GM12892 (cell line): ENCODE data around the gene ARHGEF4.

Experiments used
- DNase-seq: peaks from one replicate; pipeline ENCODE4 v3.0.0; 2011; ENCODE audit not compliant: insufficient read length
- FAIRE-seq: peaks from 2 replicates; lab custom pipeline; 2011; peaks lifted over from hg19 to GRCh38; lab: Jason Lieb, UNC
- POLR2A ChIP-seq: IDR thresholded peaks from 2 replicates; pipeline ENCODE4 v1.6.1; 2011; ENCODE audit warnings: low read depth, low read length, control low read depth
- POLR2AphosphoS5 ChIP-seq: IDR thresholded peaks from 2 replicates; pipeline ENCODE4 v1.6.1; 2011; ENCODE audit warnings: low read depth, low read length, control low read depth
- TAF1 ChIP-seq: IDR thresholded peaks from 2 replicates; pipeline ENCODE4 v1.6.1; 2011; ENCODE audit warnings: low read depth, mild to moderate bottlenecking, control low read depth, low read length, borderline replicate concordance

The ARHGEF4 gene

GRCh38 chr2:131030478-131030971 is 193.8 kb downstream of the ARHGEF4 start:
- no peak for DNase-seq
- no peak for FAIRE-seq
- TF ChIP-seq POLR2AphosphoS5 (no peak), POLR2A (no peak), TAF1 (no peak)

GRCh38 chr2:131031431-131031841 is 194.7 kb downstream of the ARHGEF4 start:
- no peak for TF ChIP-seq POLR2AphosphoS5
- DNase-seq (no peak), FAIRE-seq (no peak)

- DNase-seq: no peak
- TF ChIP-seq POLR2A (no peak), POLR2AphosphoS5 (no peak), TAF1 (no peak)
- FAIRE-seq: no peak
Measured at GRCh38 chr2:131031875-131032274, 195.2 kb downstream of the ARHGEF4 start.

GRCh38 chr2:131032393-131032836 is 195.7 kb downstream of the ARHGEF4 start:
- DNase-seq (no peak), FAIRE-seq (no peak)
- TF ChIP-seq TAF1: no peak
- no peak for TF ChIP-seq POLR2A
- no peak for TF ChIP-seq POLR2AphosphoS5

- no peak for TF ChIP-seq POLR2A
- no peak for TF ChIP-seq POLR2AphosphoS5
- TF ChIP-seq TAF1: no peak
- FAIRE-seq (no peak), DNase-seq (no peak)
Measured at GRCh38 chr2:131033786-131034121, 197.0 kb downstream of the ARHGEF4 start.

GRCh38 chr2:131034122-131035051 is 197.7 kb downstream of the ARHGEF4 start:
- TF ChIP-seq POLR2A: no peak
- no peak for TF ChIP-seq TAF1
- TF ChIP-seq POLR2AphosphoS5: no peak
- FAIRE-seq: no peak
- no peak for DNase-seq

- FAIRE-seq (no peak), DNase-seq (no peak)
- no peak for TF ChIP-seq POLR2A
- no peak for TF ChIP-seq TAF1
- TF ChIP-seq POLR2AphosphoS5: no peak
Measured at GRCh38 chr2:131035112-131035825, 198.6 kb downstream of the ARHGEF4 start.

GRCh38 chr2:131035826-131036231 is 199.1 kb downstream of the ARHGEF4 start:
- no peak for DNase-seq
- FAIRE-seq: no peak
- TF ChIP-seq POLR2AphosphoS5 (no peak), POLR2A (no peak), TAF1 (no peak)

GRCh38 chr2:131036269-131036668 is 199.6 kb downstream of the ARHGEF4 start:
- FAIRE-seq: no peak
- TF ChIP-seq POLR2AphosphoS5: no peak
- DNase-seq: no peak

GRCh38 chr2:131036696-131037397 is 200.1 kb downstream of the ARHGEF4 start:
- no peak for DNase-seq
- no peak for TF ChIP-seq TAF1
- no peak for TF ChIP-seq POLR2A
- TF ChIP-seq POLR2AphosphoS5: no peak
- no peak for FAIRE-seq

GRCh38 chr2:131037398-131038257 is 200.9 kb downstream of the ARHGEF4 start:
- FAIRE-seq (no peak), DNase-seq (no peak)
- TF ChIP-seq TAF1 (no peak), POLR2A (no peak), POLR2AphosphoS5 (no peak)
